HepG2 (cell line): ENCODE measurements around the gene IVD. TPM values are rescaled to one million over a fixed set of nuclear protein-coding genes. Genes with fewer than 3 reads are reported as not detected.

Source experiments
- ATAC-seq: fragments of 200-7000 bp; cut with Tn5 transposase; 3 replicates; pipeline ENCODE4 v1.9.1; 2020; ENCODE audit warnings: mild to moderate bottlenecking, moderate library complexity
- BruUV-seq: library from RNA; stranded (reverse); fragments of 400-500 nt; replicated peaks from 2 replicates; lab custom pipeline; 2021; lab: Mats Ljungman, UMichigan
- CTCF ChIA-PET: fragments of 300-600 bp; formaldehyde crosslinking; extraction: SDS; loops from one replicate; lab custom pipeline; 2021; ENCODE audit warnings: low total read pairs, inconsistent platforms, low intra/inter-chr PET ratio; lab: Yijun Ruan, JAX
- POLR2A ChIA-PET: fragments of 350-600 bp; sonication (Branson Sonifier 250); formaldehyde crosslinking; loops from one replicate; lab custom pipeline; 2020; ENCODE audit warnings: antibody characterized with exemption, inconsistent platforms; lab: Yijun Ruan, JAX
- DNase-seq: peaks from one replicate; pipeline ENCODE4 v3.0.0-alpha.2; 2015; ENCODE audit warnings: low spot score
- FAIRE-seq: peaks from 3 replicates; lab custom pipeline; 2011; peaks lifted over from hg19 to GRCh38; lab: Jason Lieb, UNC
- H2AFZ ChIP-seq: one replicate; pipeline ENCODE4 v1.6.1; 2011; ENCODE audit warnings: low read length, inconsistent platforms
- H3K27ac ChIP-seq: fragments of 300-600 bp; 3 replicates; pipeline ENCODE4 v1.8.0; 2011; ENCODE audit warnings: mixed run types, mild to moderate bottlenecking, mixed read lengths, low read length, inconsistent platforms; ENCODE audit not compliant: insufficient read depth; ENCODE audit errors: extremely low read length
- H3K27me3 ChIP-seq, 2 experiments: fragments of 200-600 bp in 1 of 2; 2 replicates in 1 of 2; 3 replicates in 1 of 2; pipeline versions ENCODE4 v1.6.0 to v1.8.0; 2011; ENCODE audit warnings: low read length in 2 of 2, mild to moderate bottlenecking in 2 of 2, moderate library complexity in 2 of 2, inconsistent platforms in 1 of 2; ENCODE audit not compliant: insufficient read depth in 2 of 2, control insufficient read depth in 1 of 2
- H3K36me3 ChIP-seq, 2 experiments: fragments of 200-600 bp in 1 of 2; replicated peaks in 1 of 2; 2 replicates in 1 of 2; 3 replicates in 1 of 2; pipeline versions ENCODE4 v1.5.1 to v1.8.0; 2011; ENCODE audit warnings: low read length in 2 of 2, inconsistent platforms in 1 of 2; ENCODE audit not compliant: insufficient read depth in 2 of 2, control insufficient read depth in 1 of 2
- H3K4me1 ChIP-seq: 2 replicates; pipeline ENCODE4 v1.5.1; 2012; ENCODE audit warnings: low read length, inconsistent platforms; ENCODE audit not compliant: insufficient read depth
- H3K4me2 ChIP-seq: 2 replicates; pipeline ENCODE4 v1.6.0; 2011; ENCODE audit warnings: low read depth, low read length, inconsistent platforms
- H3K4me3 ChIP-seq, 3 experiments: fragments of 200-600 bp in 1 of 3; sonication (generic), shearing (Covaris generic) in 1 of 3; replicated peaks in 1 of 3; 2 replicates each; pipeline ENCODE4 v1.5.1; 2011 to 2016; ENCODE audit warnings: low read length in 3 of 3, inconsistent platforms in 2 of 3, low read depth in 2 of 3, mild to moderate bottlenecking in 2 of 3, control low read depth in 1 of 3, mixed read lengths in 1 of 3; ENCODE audit not compliant: insufficient read depth in 1 of 3
- H3K79me2 ChIP-seq: one replicate; pipeline ENCODE4 v1.6.1; 2011; ENCODE audit warnings: low read length, inconsistent platforms; ENCODE audit not compliant: insufficient read depth
- H3K9ac ChIP-seq: 2 replicates; pipeline ENCODE4 v1.6.0; 2011; ENCODE audit warnings: mild to moderate bottlenecking, low read depth, low read length, inconsistent platforms; ENCODE audit not compliant: insufficient read depth
- H3K9me3 ChIP-seq: 2 replicates; pipeline ENCODE4 v1.5.1; 2012; ENCODE audit warnings: mild to moderate bottlenecking, low read length
- H4K20me1 ChIP-seq: 2 replicates; pipeline ENCODE4 v1.6.0; 2011; ENCODE audit warnings: inconsistent platforms, mild to moderate bottlenecking, low read length, moderate library complexity; ENCODE audit not compliant: insufficient read depth
- CBX2 ChIP-seq, 2 experiments: fragments of 200-600 bp in 1 of 2; sonication (generic); formaldehyde crosslinking in 1 of 2; IDR thresholded peaks; 2 replicates each; pipeline versions ENCODE4 v1.7.0 to v1.8.1; 2018 to 2022; ENCODE audit warnings: low read depth in 2 of 2, low read length in 1 of 2, mild to moderate bottlenecking in 1 of 2, missing genetic modification reagents in 1 of 2
- CEBPB ChIP-seq: IDR thresholded peaks from 2 replicates; pipeline ENCODE4 v1.6.1; 2011; ENCODE audit warnings: low read depth, low read length, improper control_type of control experiment, borderline replicate concordance
- HNRNPLL ChIP-seq: fragments of 200-400 bp; formaldehyde crosslinking; IDR thresholded peaks from 2 replicates; pipeline ENCODE4 v1.6.1; 2017; ENCODE audit warnings: mild to moderate bottlenecking, low read depth, low read length; ENCODE audit not compliant: poor library complexity, severe bottlenecking
- MED8 ChIP-seq: sonication (generic); formaldehyde crosslinking; IDR thresholded peaks from 2 replicates; pipeline ENCODE4 v1.8.1; 2023; ENCODE audit warnings: mild to moderate bottlenecking, missing genetic modification reagents; ENCODE audit not compliant: insufficient replicate concordance
- MEF2D ChIP-seq: sonication (generic); formaldehyde crosslinking; IDR thresholded peaks from 2 replicates; pipeline ENCODE4 v1.5.1; 2020; ENCODE audit warnings: mild to moderate bottlenecking, missing genetic modification reagents
- NFE2L1 ChIP-seq: sonication (generic); formaldehyde crosslinking; IDR thresholded peaks from 2 replicates; pipeline ENCODE4 v1.4.0; 2020; ENCODE audit warnings: missing genetic modification reagents, mild to moderate bottlenecking, borderline replicate concordance
- NRL ChIP-seq: sonication (generic); formaldehyde crosslinking; IDR thresholded peaks from 2 replicates; pipeline ENCODE4 v1.5.0; 2020; ENCODE audit warnings: missing genetic modification reagents, mild to moderate bottlenecking, moderate library complexity, borderline replicate concordance
- SRSF4 ChIP-seq: fragments of 200-400 bp; formaldehyde crosslinking; IDR thresholded peaks from one replicate; pipeline ENCODE4 v1.6.1; 2018; ENCODE audit warnings: mild to moderate bottlenecking, low read depth, low read length, moderate library complexity; ENCODE audit not compliant: poor library complexity, severe bottlenecking
- SRY ChIP-seq: sonication (generic); formaldehyde crosslinking; IDR thresholded peaks from 2 replicates; pipeline ENCODE4 v1.8.0; 2022; ENCODE audit warnings: mild to moderate bottlenecking, missing genetic modification reagents
- WIZ ChIP-seq: sonication (generic); formaldehyde crosslinking; IDR thresholded peaks from 2 replicates; pipeline ENCODE4 v1.5.1; 2020; ENCODE audit warnings: mild to moderate bottlenecking, missing genetic modification reagents
- ZC3H4 ChIP-seq: sonication (generic); formaldehyde crosslinking; IDR thresholded peaks from 2 replicates; pipeline ENCODE4 v1.4.0; 2020; ENCODE audit warnings: missing genetic modification reagents, borderline replicate concordance
- ZFY ChIP-seq: sonication (generic); formaldehyde crosslinking; IDR thresholded peaks from 2 replicates; pipeline ENCODE4 v1.4.0; 2020; ENCODE audit warnings: missing genetic modification reagents
- ZNF33A ChIP-seq: sonication (generic); formaldehyde crosslinking; IDR thresholded peaks from 2 replicates; pipeline ENCODE4 v1.5.1; 2020; ENCODE audit warnings: missing genetic modification reagents, mild to moderate bottlenecking, moderate library complexity, borderline replicate concordance
- ZNF430 ChIP-seq: sonication (generic); formaldehyde crosslinking; IDR thresholded peaks from 2 replicates; pipeline ENCODE4 v1.9.0; 2021; ENCODE audit warnings: mild to moderate bottlenecking, missing genetic modification reagents
- ZNF652 ChIP-seq: IDR thresholded peaks from 2 replicates; pipeline ENCODE4 v1.6.1; 2016; ENCODE audit warnings: low read depth, borderline replicate concordance
- WGBS: methylation state at CpG from one replicate; pipeline ENCODE4 v1.1.6; 2017; ENCODE audit warnings: low lambda C conversion rate; 5-methylcytosine and 5-hydroxymethylcytosine counted together
- in situ Hi-C: cut with HindIII; loops from 2 replicates; pipeline ENCODE4 v1.10.0; 2017; ENCODE audit warnings: low pct_unique_long_range_greater_than_20kb; ENCODE audit not compliant: extremely low pct_ligation_motif_present
- intact Hi-C: fragments of 100-400 bp; cut with micrococcal nuclease; formaldehyde crosslinking; loops from one replicate; pipeline ENCODE4 v1.10.0; 2022; ENCODE audit not compliant: unreplicated experiment
- polyA plus RNA-seq, 8 experiments: library from polyadenylated mRNA; depleted of rRNA in 3 of 8; stranded (reverse) in 7 of 8; unstranded in 1 of 8; fragments of >200 nt; fragmentation: Illumina TruSeq in 4 of 8; extraction: Trizol in 4 of 8; gene quantifications; 2 replicates each; pipeline versions ENCODE4 v1.2.1 to v1.2.3, GENCODE V29; 2011 to 2016; ENCODE audit warnings: low read depth in 4 of 8, missing spikeins in 1 of 8, mixed read lengths in 1 of 8; ENCODE audit not compliant: insufficient read depth in 1 of 8
- total RNA-seq, 5 experiments: library from RNA; depleted of rRNA; stranded (reverse); fragments of >200 nt; fragmentation: Illumina TruSeq; extraction: Trizol; gene quantifications; 2 replicates each; pipeline ENCODE4 v1.2.3, GENCODE V29; 2016; ENCODE audit warnings: low read depth in 1 of 5
- TF ChIP-seq, protein P1 (sequence below): sonication (generic); formaldehyde crosslinking; IDR thresholded peaks from 2 replicates; pipeline ENCODE4 v1.8.1; 2023; ENCODE audit warnings: mild to moderate bottlenecking, inconsistent platforms, moderate library complexity, missing genetic modification reagents, borderline replicate concordance
- TF ChIP-seq, protein P2 (sequence below), 2 experiments: sonication (generic) in 1 of 2; formaldehyde crosslinking in 1 of 2; IDR thresholded peaks; 2 replicates each; pipeline versions ENCODE4 v1.5.1 to v1.6.1; 2011 to 2020; ENCODE audit warnings: borderline replicate concordance in 1 of 2, low read depth in 1 of 2, low read length in 1 of 2, mild to moderate bottlenecking in 1 of 2, missing genetic modification reagents in 1 of 2, moderate library complexity in 1 of 2
- TF ChIP-seq, protein P3 (sequence below): sonication (generic); formaldehyde crosslinking; IDR thresholded peaks from 2 replicates; pipeline ENCODE4 v1.4.0; 2020; ENCODE audit warnings: mild to moderate bottlenecking, missing genetic modification reagents

Gene IVD
- total and polyA plus RNA-seq, 2 of the 13 experiments (the other 11 are each of a cell fraction or from before 2014, with no cell fraction given), result 48.0 to 53.9 TPM

DNA sequence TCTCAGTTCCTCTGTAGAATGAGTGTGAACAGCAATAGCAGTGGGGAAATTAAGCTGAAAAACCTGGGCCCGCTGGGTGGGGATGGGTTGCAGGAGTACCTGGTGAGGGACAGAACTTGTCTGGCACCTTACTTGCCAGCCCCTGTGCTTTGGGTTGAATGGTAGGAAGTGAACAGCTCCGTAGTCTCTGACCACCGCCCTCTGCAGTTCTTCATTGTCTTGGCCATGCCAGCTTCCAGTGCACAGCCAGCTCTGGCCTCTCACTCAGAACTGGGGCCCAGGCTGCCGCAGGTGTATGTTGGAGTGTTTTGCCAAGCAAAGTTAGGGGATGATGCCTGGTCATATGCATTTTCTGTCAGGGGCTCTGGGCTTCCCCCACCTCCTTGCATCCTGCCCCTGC, 51.1 kb downstream of the IVD start:
- in situ Hi-C loops, result no loop called here
- no TSS peak for BruUV-seq
- FAIRE-seq (no peak), ATAC-seq (no peak), DNase-seq (no peak)
- peaks cover 56% of the 10 kb centered on the region for H3K4me1 ChIP-seq
- no peak overlapping the region for H3K4me2 ChIP-seq
- intact Hi-C loops, result no loop called here
- TF ChIP-seq CBX2 (IDR thresholded peaks at IDR 0.05; ENCODE audit: low read depth, low read length), result no peak
- TF ChIP-seq CBX2 (CRISPR knock-in tag; IDR thresholded peaks at IDR 0.05; ENCODE audit: low read depth), result no peak
- no peak for TF ChIP-seq ZNF33A (CRISPR knock-in tag)
- TF ChIP-seq NRL (CRISPR knock-in tag), result no peak
- no peak for TF ChIP-seq ZNF652 (CRISPR knock-in tag)
- TF ChIP-seq HNRNPLL, result no peak
- TF ChIP-seq ZC3H4 (CRISPR knock-in tag), result no peak
- TF ChIP-seq WIZ (CRISPR knock-in tag), result no peak
- no peak for TF ChIP-seq ZNF430
- no peak for TF ChIP-seq SRY (CRISPR knock-in tag)
- no peak for TF ChIP-seq MED8
- no peak for TF ChIP-seq CEBPB
- TF ChIP-seq, protein P1, sequence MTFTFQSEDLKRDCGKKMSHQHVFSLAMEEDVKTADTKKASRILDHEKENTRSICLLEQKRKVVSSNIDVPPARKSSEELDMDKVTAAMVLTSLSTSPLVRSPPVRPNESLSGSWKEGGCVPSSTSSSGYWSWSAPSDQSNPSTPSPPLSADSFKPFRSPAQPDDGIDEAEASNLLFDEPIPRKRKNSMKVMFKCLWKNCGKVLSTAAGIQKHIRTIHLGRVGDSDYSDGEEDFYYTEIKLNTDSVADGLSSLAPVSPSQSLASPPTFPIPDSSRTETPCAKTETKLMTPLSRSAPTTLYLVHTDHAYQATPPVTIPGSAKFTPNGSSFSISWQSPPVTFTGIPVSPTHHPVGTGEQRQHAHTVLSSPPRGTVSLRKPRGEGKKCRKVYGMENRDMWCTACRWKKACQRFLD, result no peak
- TF ChIP-seq MEF2D (CRISPR knock-in tag), result no peak
- no peak for TF ChIP-seq ZFY (CRISPR knock-in tag)
- TF ChIP-seq, protein P2, sequence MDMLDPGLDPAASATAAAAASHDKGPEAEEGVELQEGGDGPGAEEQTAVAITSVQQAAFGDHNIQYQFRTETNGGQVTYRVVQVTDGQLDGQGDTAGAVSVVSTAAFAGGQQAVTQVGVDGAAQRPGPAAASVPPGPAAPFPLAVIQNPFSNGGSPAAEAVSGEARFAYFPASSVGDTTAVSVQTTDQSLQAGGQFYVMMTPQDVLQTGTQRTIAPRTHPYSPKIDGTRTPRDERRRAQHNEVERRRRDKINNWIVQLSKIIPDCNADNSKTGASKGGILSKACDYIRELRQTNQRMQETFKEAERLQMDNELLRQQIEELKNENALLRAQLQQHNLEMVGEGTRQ (IDR thresholded peaks at IDR 0.05; ENCODE audit: low read depth, low read length), result no peak
- TF ChIP-seq, protein P2 (CRISPR knock-in tag; IDR thresholded peaks at IDR 0.05; ENCODE audit: borderline replicate concordance), result no peak
- TF ChIP-seq SRSF4, result no peak
- TF ChIP-seq, protein P3, sequence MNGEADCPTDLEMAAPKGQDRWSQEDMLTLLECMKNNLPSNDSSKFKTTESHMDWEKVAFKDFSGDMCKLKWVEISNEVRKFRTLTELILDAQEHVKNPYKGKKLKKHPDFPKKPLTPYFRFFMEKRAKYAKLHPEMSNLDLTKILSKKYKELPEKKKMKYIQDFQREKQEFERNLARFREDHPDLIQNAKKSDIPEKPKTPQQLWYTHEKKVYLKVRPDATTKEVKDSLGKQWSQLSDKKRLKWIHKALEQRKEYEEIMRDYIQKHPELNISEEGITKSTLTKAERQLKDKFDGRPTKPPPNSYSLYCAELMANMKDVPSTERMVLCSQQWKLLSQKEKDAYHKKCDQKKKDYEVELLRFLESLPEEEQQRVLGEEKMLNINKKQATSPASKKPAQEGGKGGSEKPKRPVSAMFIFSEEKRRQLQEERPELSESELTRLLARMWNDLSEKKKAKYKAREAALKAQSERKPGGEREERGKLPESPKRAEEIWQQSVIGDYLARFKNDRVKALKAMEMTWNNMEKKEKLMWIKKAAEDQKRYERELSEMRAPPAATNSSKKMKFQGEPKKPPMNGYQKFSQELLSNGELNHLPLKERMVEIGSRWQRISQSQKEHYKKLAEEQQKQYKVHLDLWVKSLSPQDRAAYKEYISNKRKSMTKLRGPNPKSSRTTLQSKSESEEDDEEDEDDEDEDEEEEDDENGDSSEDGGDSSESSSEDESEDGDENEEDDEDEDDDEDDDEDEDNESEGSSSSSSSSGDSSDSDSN (CRISPR knock-in tag), result no peak
- TF ChIP-seq NFE2L1 (CRISPR knock-in tag), result no peak
- H3K79me2 ChIP-seq, result peaks cover 37% of the 10 kb centered on the region
- POLR2A ChIA-PET, result no interaction called here
- no peaks in the 10 kb centered on the region for H3K27me3 ChIP-seq
- H3K4me3 ChIP-seq, result no peak overlapping the region
- H3K36me3 ChIP-seq, result peaks cover 8 to 15% of the 10 kb centered on the region in 2 experiments; a peak in 4 of 5 replicates
- CTCF ChIA-PET, result no interaction called here
- no peak overlapping the region for H2AFZ ChIP-seq
- no peak overlapping the region for H3K27ac ChIP-seq
- 100% methylated on average over 1 of the region's 4 CpGs for whole genome bisulfite sequencing
- no peak overlapping the region for H3K9ac ChIP-seq
- peaks cover 13% of the 10 kb centered on the region; the same call in 1 of the 2 replicates for H4K20me1 ChIP-seq
- H3K9me3 ChIP-seq, result no peaks in the 10 kb centered on the region
